Keratinocyte (primary cell): ENCODE data around the gene PLA1A.

Experiments used
- EZH2 ChIP-seq: IDR thresholded peaks from one replicate; pipeline ENCODE4 v1.6.1; 2012; ENCODE audit warnings: inconsistent platforms, mild to moderate bottlenecking, low read length, moderate library complexity
- TF ChIP-seq, protein P1 (sequence below), 3 experiments: IDR thresholded peaks in 1 of 3; conservative IDR thresholded peaks in 1 of 3; optimal IDR thresholded peaks in 1 of 3; 2 replicates in 2 of 3; 3 replicates in 1 of 3; pipeline versions ENCODE3 to v1.5.1; 2011; ENCODE audit warnings: low read length in 3 of 3, mild to moderate bottlenecking in 3 of 3, moderate library complexity in 2 of 3, control low read depth in 1 of 3, inconsistent platforms in 1 of 3; ENCODE audit not compliant: insufficient read depth in 2 of 3; ENCODE audit errors: extremely low read depth in 1 of 3

DNA sequence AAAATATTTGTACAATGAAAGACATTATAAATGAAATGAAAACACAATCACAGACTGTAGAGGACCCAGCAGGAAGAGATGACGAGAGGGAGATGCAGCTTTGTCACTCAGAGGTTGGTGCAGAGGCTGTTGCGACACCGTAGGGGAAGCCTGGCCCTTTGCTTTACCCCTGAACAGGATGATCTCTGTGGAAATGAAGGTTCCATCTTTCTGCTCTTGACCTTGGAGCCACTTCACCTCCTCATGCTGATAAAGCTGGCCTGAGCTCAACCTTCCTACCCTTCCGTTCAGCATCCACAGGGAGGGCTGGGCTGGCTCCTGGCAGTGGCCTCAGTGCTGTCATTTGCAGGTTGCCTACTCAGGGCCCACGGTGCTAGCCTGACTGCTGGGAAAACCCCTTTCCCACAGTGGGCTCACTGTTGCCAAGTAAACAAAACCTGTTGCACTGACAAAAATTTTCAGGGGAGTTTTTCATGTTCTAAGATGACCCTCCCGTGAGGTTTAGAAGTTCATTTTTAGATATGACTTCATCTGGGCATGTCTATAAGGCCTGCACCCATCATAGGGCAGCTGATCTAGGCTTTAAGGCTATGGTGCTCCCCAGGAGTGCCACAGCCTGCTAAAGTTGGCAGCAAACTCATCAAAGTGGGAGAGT is 35.3 kb upstream of the PLA1A start:
- TF ChIP-seq, protein P1, sequence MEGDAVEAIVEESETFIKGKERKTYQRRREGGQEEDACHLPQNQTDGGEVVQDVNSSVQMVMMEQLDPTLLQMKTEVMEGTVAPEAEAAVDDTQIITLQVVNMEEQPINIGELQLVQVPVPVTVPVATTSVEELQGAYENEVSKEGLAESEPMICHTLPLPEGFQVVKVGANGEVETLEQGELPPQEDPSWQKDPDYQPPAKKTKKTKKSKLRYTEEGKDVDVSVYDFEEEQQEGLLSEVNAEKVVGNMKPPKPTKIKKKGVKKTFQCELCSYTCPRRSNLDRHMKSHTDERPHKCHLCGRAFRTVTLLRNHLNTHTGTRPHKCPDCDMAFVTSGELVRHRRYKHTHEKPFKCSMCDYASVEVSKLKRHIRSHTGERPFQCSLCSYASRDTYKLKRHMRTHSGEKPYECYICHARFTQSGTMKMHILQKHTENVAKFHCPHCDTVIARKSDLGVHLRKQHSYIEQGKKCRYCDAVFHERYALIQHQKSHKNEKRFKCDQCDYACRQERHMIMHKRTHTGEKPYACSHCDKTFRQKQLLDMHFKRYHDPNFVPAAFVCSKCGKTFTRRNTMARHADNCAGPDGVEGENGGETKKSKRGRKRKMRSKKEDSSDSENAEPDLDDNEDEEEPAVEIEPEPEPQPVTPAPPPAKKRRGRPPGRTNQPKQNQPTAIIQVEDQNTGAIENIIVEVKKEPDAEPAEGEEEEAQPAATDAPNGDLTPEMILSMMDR (optimal IDR thresholded peaks at IDR 0.05 in 1 of 3, IDR thresholded peaks at IDR 0.05 in 1 of 3, conservative IDR thresholded peaks at IDR 0.05 in 1 of 3; ENCODE audit: extremely low read depth in 1 of 3, insufficient read depth in 2 of 3, low read length in 3 of 3): no peak
- no peak for TF ChIP-seq EZH2
